Stimulated activated CD4-positive, alpha-beta T cell treated with anti-CD3 and anti-CD28 coated beads, Interleukin-4, amount 100 ng/mL, for 4 hours (primary cell): Measurements from ENCODE around the gene TRPC6.
"Not testable (repeated sequence)": the region's sequence is repeated elsewhere in the genome, so short reads cannot be mapped to it uniquely, and the experiment has no call there.

Experiments used
- DNase-seq, 2 experiments: peaks; one replicate each; pipeline ENCODE4 v3.0.0-alpha.2; 2020

The TRPC6 gene

DNA sequence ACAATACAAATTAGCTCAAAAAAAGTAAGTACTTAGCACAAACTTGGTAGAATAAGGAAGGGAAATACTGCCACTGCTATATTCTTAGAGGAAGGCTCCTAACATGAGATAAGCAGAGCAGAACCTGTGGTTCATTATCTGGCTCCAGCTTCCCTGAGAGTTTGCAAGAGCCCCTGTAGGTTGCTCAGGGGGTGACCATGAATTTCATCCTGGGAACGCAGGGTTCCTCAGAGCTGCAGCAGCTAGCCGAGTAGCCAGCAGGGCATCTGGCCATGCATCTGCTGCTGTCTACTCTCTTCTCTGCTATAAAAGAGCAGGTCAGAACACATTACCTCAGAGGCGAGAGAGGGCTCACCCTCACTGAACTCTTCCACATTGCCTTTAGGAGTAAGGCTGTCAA lies 67.3 kb downstream of the TRPC6 start:
- no peak for DNase-seq

- DNase-seq, result no peak
Observed at GRCh38 chr11:101511065-101511464, 72.7 kb downstream of the TRPC6 start.

GRCh38 chr11:101510591-101510990 lies 73.2 kb downstream of the TRPC6 start:
- no peak for DNase-seq

GRCh38 chr11:101509922-101510321 lies 73.9 kb downstream of the TRPC6 start:
- DNase-seq, result no peak

- no peak for DNase-seq
Observed at GRCh38 chr11:101508370-101508769, 75.4 kb downstream of the TRPC6 start.

GRCh38 chr11:101498891-101499290 lies 84.9 kb downstream of the TRPC6 start:
- DNase-seq, result no peak

GRCh38 chr11:101497291-101497690 lies 86.5 kb downstream of the TRPC6 start:
- DNase-seq, result no peak

DNA sequence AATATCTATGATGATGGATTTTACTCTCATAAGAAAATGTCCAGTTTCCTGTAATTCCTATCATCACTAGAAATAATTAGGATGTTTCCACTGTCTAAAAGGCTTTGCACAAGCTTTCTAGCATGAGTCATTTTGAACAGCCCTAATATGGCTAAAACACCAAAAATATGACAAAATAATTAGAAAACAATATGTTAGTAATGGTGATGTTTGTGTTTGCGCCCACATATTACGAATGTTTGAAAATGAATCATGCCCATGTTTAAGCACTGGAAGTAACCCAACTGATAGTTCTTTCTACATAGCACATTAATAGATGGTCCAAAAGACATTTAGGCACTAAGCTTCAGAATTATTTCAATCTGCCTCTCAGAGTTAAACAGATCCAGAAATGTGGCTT lies 96.0 kb downstream of the TRPC6 start:
- no peak for DNase-seq

- DNase-seq, result no peak
Observed at GRCh38 chr11:101482556-101483124, 101.2 kb downstream of the TRPC6 start.

GRCh38 chr11:101478587-101479369 lies 105.0 kb downstream of the TRPC6 start:
- DNase-seq, result no peak

DNA sequence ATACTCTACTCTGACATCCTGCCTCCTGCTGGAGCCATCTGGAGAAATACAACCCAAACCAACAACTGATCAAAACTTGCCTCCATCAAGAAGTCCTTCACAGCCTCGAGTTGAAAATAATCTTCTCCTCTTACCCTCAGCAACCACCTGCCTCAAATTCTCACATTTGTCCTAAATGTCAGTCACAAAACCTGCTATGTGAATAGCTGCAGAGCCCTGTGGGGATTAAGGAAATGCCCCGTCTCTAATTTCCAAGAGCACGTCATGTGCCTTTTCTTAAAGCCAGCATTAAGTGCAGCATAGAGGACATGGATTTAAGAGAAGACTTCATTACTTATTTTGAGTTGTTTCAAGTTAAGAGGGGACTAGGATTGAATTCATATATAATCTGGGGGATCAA lies 105.9 kb downstream of the TRPC6 start:
- no peak for DNase-seq

GRCh38 chr11:101476191-101476590 lies 107.6 kb downstream of the TRPC6 start:
- DNase-seq, result no peak

DNA sequence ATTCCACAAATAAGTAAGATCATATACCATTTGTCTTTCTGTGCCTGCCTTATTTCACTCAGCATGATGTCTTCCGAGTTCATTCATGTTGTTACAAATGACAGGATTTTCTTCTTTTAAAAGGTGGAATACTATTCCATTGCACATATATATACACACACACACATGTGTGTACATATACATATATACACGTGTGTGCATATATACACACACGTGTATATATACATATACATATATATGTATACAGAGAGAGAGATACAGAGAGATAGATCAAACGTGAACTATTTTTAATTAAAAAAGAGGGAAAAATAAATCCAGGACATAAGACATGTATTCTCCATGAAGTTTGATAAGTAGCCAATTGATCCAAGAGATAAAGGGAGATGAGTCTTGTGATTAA lies 108.1 kb downstream of the TRPC6 start:
- no peak for DNase-seq

GRCh38 chr11:101474666-101475065 lies 109.1 kb downstream of the TRPC6 start:
- DNase-seq, result no peak

- DNase-seq, result no peak
Observed at GRCh38 chr11:101470881-101471520, 112.8 kb downstream of the TRPC6 start.

- no peak for DNase-seq
Observed at GRCh38 chr11:101470419-101470818, 113.4 kb downstream of the TRPC6 start.

- DNase-seq, result no peak
Observed at GRCh38 chr11:101466352-101466751, 117.5 kb downstream of the TRPC6 start.

DNA sequence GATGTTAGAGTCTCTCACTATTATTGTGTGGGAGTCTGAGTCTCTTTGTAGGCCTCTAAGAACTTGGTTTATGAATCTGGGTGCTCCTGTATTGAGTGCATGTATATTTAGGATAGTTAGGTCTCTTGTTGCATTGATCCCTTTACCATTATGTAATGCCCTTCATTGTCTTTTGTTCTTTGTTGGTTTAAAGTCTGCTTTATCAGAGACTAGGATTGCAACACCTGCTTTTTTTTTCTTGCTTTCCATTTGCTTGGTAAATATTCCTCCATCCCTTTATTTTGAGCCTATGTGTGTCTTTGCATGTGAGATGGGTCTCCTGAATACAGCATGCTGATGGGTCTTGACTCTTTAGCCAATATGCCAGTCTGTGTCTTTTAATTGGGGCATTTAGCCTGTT lies 119.4 kb downstream of the TRPC6 start:
- DNase-seq, result not testable (repeated sequence)

DNA sequence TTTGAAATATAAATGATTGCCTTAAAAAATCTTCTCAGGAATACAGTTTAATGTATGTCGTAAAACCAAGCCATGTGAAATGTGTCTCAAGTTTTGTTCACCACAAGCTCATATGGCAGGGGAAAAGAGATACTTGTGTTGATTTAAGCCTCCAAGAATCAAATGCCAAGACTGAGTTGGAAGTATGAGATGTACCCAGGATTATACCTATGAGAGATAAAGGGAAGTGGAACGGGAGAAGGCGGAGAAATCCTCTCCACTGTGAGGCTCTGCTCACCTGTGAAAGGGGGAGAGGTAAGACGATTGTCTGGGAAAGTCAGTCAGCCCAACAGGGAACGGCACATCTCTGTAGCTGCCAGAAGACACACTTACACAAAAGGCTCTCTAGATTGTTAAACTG lies 124.8 kb downstream of the TRPC6 start:
- DNase-seq, result no peak

GRCh38 chr11:101458161-101458560 lies 125.6 kb downstream of the TRPC6 start:
- DNase-seq, result no peak

GRCh38 chr11:101456812-101457211 lies 127.0 kb downstream of the TRPC6 start:
- no peak for DNase-seq

DNA sequence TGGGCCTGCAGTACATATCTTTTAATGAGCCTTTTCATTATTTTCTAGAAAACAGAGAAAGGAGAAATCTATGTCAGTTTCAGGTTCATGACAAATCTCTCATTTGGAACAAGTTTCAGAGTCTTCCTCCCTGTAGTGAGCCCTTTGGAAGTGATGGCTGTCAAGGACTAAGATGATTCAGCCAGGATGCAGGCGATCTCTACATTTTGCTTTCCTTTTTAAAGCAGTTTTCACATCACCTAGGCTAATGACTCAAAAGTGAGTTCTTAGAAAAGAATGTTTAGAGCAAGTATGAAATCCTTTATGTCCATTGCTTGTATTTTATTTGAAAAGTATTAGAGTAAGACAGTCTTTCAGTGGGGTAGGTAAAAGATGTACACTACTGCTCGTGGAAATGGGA lies 130.1 kb downstream of the TRPC6 start:
- no peak for DNase-seq

GRCh38 chr11:101448881-101449442 lies 134.8 kb downstream of the TRPC6 start:
- no peak for DNase-seq

GRCh38 chr11:101446726-101447125 lies 137.1 kb downstream of the TRPC6 start:
- DNase-seq, result no peak
